ENCODE measurements around the gene LARGE1.

GRCh38 chr22:33591946-33592345 lies 328.3 kb downstream of the LARGE1 start:
- TF ChIP-seq, protein P1, sequence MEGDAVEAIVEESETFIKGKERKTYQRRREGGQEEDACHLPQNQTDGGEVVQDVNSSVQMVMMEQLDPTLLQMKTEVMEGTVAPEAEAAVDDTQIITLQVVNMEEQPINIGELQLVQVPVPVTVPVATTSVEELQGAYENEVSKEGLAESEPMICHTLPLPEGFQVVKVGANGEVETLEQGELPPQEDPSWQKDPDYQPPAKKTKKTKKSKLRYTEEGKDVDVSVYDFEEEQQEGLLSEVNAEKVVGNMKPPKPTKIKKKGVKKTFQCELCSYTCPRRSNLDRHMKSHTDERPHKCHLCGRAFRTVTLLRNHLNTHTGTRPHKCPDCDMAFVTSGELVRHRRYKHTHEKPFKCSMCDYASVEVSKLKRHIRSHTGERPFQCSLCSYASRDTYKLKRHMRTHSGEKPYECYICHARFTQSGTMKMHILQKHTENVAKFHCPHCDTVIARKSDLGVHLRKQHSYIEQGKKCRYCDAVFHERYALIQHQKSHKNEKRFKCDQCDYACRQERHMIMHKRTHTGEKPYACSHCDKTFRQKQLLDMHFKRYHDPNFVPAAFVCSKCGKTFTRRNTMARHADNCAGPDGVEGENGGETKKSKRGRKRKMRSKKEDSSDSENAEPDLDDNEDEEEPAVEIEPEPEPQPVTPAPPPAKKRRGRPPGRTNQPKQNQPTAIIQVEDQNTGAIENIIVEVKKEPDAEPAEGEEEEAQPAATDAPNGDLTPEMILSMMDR (IDR thresholded peaks at IDR 0.05) = no peak
- TF ChIP-seq POLR2A (IDR thresholded peaks at IDR 0.05) = no peak

Measured in uterus (tissue), 2 donors.